ENCODE data around the gene ELMOD3.
"Not testable (repeated sequence)": the region's sequence is repeated elsewhere in the genome, so short reads cannot be mapped to it uniquely, and the experiment has no call there.

- not testable (repeated sequence) for TF ChIP-seq POLR2A (IDR thresholded peaks at IDR 0.05; ENCODE audit: low read depth); POLR2AphosphoS5 (IDR thresholded peaks at IDR 0.05); CTCF (IDR thresholded peaks at IDR 0.05); EP300 (IDR thresholded peaks at IDR 0.05)
Measured at GRCh38 chr2:85323988-85324367, 30.6 kb upstream of the ELMOD3 start.
